ENCODE results near the gene PLEKHM1.
A peak's percentile ranks its signal among the peaks of the same experiment; 100 is the strongest.
"Not testable (repeated sequence)": the region's sequence is repeated elsewhere in the genome, so short reads cannot be mapped to it uniquely, and the experiment has no call there.

Gene PLEKHM1

GRCh38 chr17:45461524-45462327, 28.8 kb downstream of the PLEKHM1 start:
- peak; percentile 46 for DNase-seq

- DNase-seq = not testable (repeated sequence)
These were observed 30.1 kb downstream of the PLEKHM1 start for GRCh38 chr17:45460422-45460821.

GRCh38 chr17:45454341-45454740, 36.2 kb downstream of the PLEKHM1 start:
- not testable (repeated sequence) for DNase-seq

GRCh38 chr17:45453731-45454130, 36.8 kb downstream of the PLEKHM1 start:
- DNase-seq = not testable (repeated sequence)

- DNase-seq = not testable (repeated sequence)
These were observed 37.3 kb downstream of the PLEKHM1 start for GRCh38 chr17:45453225-45453534.

GRCh38 chr17:45452329-45453224, 37.9 kb downstream of the PLEKHM1 start:
- DNase-seq = not testable (repeated sequence)

GRCh38 chr17:45451660-45452059, 38.9 kb downstream of the PLEKHM1 start:
- DNase-seq = not testable (repeated sequence)

GRCh38 chr17:45451131-45451530, 39.4 kb downstream of the PLEKHM1 start:
- no peak for DNase-seq

GRCh38 chr17:45449708-45450329, 40.7 kb downstream of the PLEKHM1 start:
- DNase-seq = not testable (repeated sequence)

GRCh38 chr17:45449260-45449659, 41.3 kb downstream of the PLEKHM1 start:
- DNase-seq = not testable (repeated sequence)

- not testable (repeated sequence) for DNase-seq
These were observed 42.0 kb downstream of the PLEKHM1 start for GRCh38 chr17:45448483-45448882.

- DNase-seq = not testable (repeated sequence)
These were observed 42.5 kb downstream of the PLEKHM1 start for GRCh38 chr17:45448066-45448465.

GRCh38 chr17:45447650-45448049, 42.9 kb downstream of the PLEKHM1 start:
- DNase-seq = not testable (repeated sequence)

- DNase-seq = not testable (repeated sequence)
These were observed 43.5 kb downstream of the PLEKHM1 start for GRCh38 chr17:45446872-45447625.

- DNase-seq = peak; percentile 73
These were observed 44.4 kb downstream of the PLEKHM1 start for GRCh38 chr17:45445901-45446743.

GRCh38 chr17:45444856-45445820, 45.4 kb downstream of the PLEKHM1 start:
- not testable (repeated sequence) for DNase-seq

GRCh38 chr17:45444301-45444700, 46.2 kb downstream of the PLEKHM1 start:
- DNase-seq = not testable (repeated sequence)

GRCh38 chr17:45443371-45444260, 46.9 kb downstream of the PLEKHM1 start:
- DNase-seq = not testable (repeated sequence)
